HepG2 (cell line): Measurements from ENCODE around the gene SLC25A23. TPM values are rescaled to one million over a fixed set of nuclear protein-coding genes. Genes with fewer than 3 reads are reported as not detected.

Experiments
- ARID5B ChIP-seq: IDR thresholded peaks from 2 replicates; pipeline ENCODE4 v1.4.0; 2020; ENCODE audit warnings: mild to moderate bottlenecking, missing genetic modification reagents
- GABPA ChIP-seq, 2 experiments: IDR thresholded peaks; 2 replicates each; pipeline ENCODE4 v1.6.1; 2011 to 2016; ENCODE audit warnings: low read depth in 2 of 2, low read length in 1 of 2, missing biosample characterization in 1 of 2, missing genetic modification characterization in 1 of 2
- GMEB1 ChIP-seq: sonication (generic); formaldehyde crosslinking; IDR thresholded peaks from 2 replicates; pipeline ENCODE4 v1.5.1; 2020; ENCODE audit warnings: missing genetic modification reagents, mild to moderate bottlenecking, borderline replicate concordance
- HNF1B ChIP-seq: sonication (generic); formaldehyde crosslinking; IDR thresholded peaks from 2 replicates; pipeline ENCODE4 v1.5.1; 2020; ENCODE audit warnings: mild to moderate bottlenecking, moderate library complexity, missing genetic modification reagents
- MTA1 ChIP-seq: sonication (generic); formaldehyde crosslinking; IDR thresholded peaks from 2 replicates; pipeline ENCODE4 v1.4.0; 2020; ENCODE audit warnings: missing genetic modification reagents, mild to moderate bottlenecking, borderline replicate concordance
- REPIN1 ChIP-seq: sonication (generic); formaldehyde crosslinking; IDR thresholded peaks from 2 replicates; pipeline ENCODE4 v1.8.0; 2022; ENCODE audit warnings: missing genetic modification reagents, low read depth, mild to moderate bottlenecking, borderline replicate concordance
- RXRA ChIP-seq: sonication (generic); formaldehyde crosslinking; IDR thresholded peaks from 2 replicates; pipeline ENCODE4 v1.5.1; 2020; ENCODE audit warnings: missing genetic modification reagents
- SOX5 ChIP-seq: IDR thresholded peaks from 2 replicates; pipeline ENCODE4 v1.6.1; 2016; ENCODE audit warnings: borderline replicate concordance
- ZBTB26 ChIP-seq: IDR thresholded peaks from 2 replicates; pipeline ENCODE4 v1.6.1; 2016; ENCODE audit warnings: missing compliant biosample characterization, missing genetic modification reagents, borderline replicate concordance
- ZGPAT ChIP-seq: IDR thresholded peaks from 2 replicates; pipeline ENCODE4 v1.6.1; 2016; ENCODE audit warnings: mild to moderate bottlenecking
- ZNF34 ChIP-seq: sonication (generic); formaldehyde crosslinking; IDR thresholded peaks from 2 replicates; pipeline ENCODE4 v1.4.0; 2020; ENCODE audit warnings: mild to moderate bottlenecking, missing genetic modification reagents, borderline replicate concordance
- ZNF704 ChIP-seq: sonication (generic); formaldehyde crosslinking; IDR thresholded peaks from 2 replicates; pipeline ENCODE4 v1.8.1; 2023; ENCODE audit warnings: mild to moderate bottlenecking, inconsistent platforms, moderate library complexity, missing genetic modification reagents, borderline replicate concordance
- ZNF839 ChIP-seq: sonication (generic); formaldehyde crosslinking; IDR thresholded peaks from 2 replicates; pipeline ENCODE4 v1.4.0; 2020; ENCODE audit warnings: missing genetic modification reagents, mild to moderate bottlenecking, borderline replicate concordance
- ZNF841 ChIP-seq: sonication (generic); formaldehyde crosslinking; IDR thresholded peaks from 2 replicates; pipeline ENCODE4 v1.8.1; 2023; ENCODE audit warnings: missing genetic modification reagents, borderline replicate concordance
- polyA plus RNA-seq, 8 experiments: library from polyadenylated mRNA; depleted of rRNA in 3 of 8; stranded (reverse) in 7 of 8; unstranded in 1 of 8; fragments of >200 nt; fragmentation: Illumina TruSeq in 4 of 8; extraction: Trizol in 4 of 8; gene quantifications; 2 replicates each; pipeline versions ENCODE4 v1.2.1 to v1.2.3, GENCODE V29; 2011 to 2016; ENCODE audit warnings: low read depth in 4 of 8, missing spikeins in 1 of 8, mixed read lengths in 1 of 8; ENCODE audit not compliant: insufficient read depth in 1 of 8
- total RNA-seq, 5 experiments: library from RNA; depleted of rRNA; stranded (reverse); fragments of >200 nt; fragmentation: Illumina TruSeq; extraction: Trizol; gene quantifications; 2 replicates each; pipeline ENCODE4 v1.2.3, GENCODE V29; 2016; ENCODE audit warnings: low read depth in 1 of 5

The SLC25A23 gene
- total and polyA plus RNA-seq, 2 of the 13 experiments (the other 11 are each of a cell fraction or from before 2014, with no cell fraction given): 12.4 to 15.2 TPM

- TF ChIP-seq ARID5B (CRISPR knock-in tag) (peak; percentile 27; the same call in 1 of the 2 replicates), GMEB1 (no peak), ZGPAT (CRISPR knock-in tag) (peak; percentile 85), HNF1B (CRISPR knock-in tag) (peak; percentile 81), REPIN1 (CRISPR knock-in tag) (peak; percentile 72), ZNF841 (CRISPR knock-in tag) (no peak), ZNF704 (0 out of 2 replicates have a peak, but pooled peaks have one; percentile 67), ZBTB26 (CRISPR knock-in tag) (no peak), MTA1 (CRISPR knock-in tag) (0 out of 2 replicates have a peak, but pooled peaks have one; percentile 68), ZNF34 (CRISPR knock-in tag) (peak; percentile 87; the same call in 1 of the 2 replicates), ZNF839 (CRISPR knock-in tag) (0 out of 2 replicates have a peak, but pooled peaks have one; percentile 34), SOX5 (CRISPR knock-in tag) (peak; percentile 39; the same call in 1 of the 2 replicates), GABPA (IDR thresholded peaks at IDR 0.05; ENCODE audit: low read depth, low read length) (no peak), GABPA (CRISPR knock-in tag; IDR thresholded peaks at IDR 0.05; ENCODE audit: low read depth) (peak; percentile 31; the same call in 1 of the 2 replicates), RXRA (peak; percentile 59)
Observed at GRCh38 chr19:6460099-6460884, 700 bp upstream of the SLC25A23 start (continued).
